ENCODE results near the gene CANT1. TPM values are rescaled to one million over a fixed set of nuclear protein-coding genes. Genes with fewer than 3 reads are reported as not detected.
A peak's percentile ranks its signal among the peaks of the same experiment; 100 is the strongest.

Gene CANT1
- total RNA-seq, 1 experiment from 2014 or later, result 33.0 TPM

- WGBS (ENCODE audit: extremely low coverage, insufficient read length, low lambda C conversion rate), result no CpG with 5 or more reads among the region's 33 CpGs
- Histone ChIP-seq H3K9me3 (ENCODE audit: control insufficient read depth, low read depth, low read length) (no peaks in the 10 kb centered on the region), H3K27ac (ENCODE audit: insufficient read length, low read depth, low read length) (no peak overlapping the region), H4K5ac (ENCODE audit: insufficient read length, low read depth, low read length) (no peak overlapping the region), H3K79me2 (ENCODE audit: insufficient read depth, low read length) (no peaks in the 10 kb centered on the region), H4K8ac (replicated peaks; ENCODE audit: insufficient read length, low read depth, low read length) (no peak overlapping the region), H2BK5ac (ENCODE audit: insufficient read length, low read length) (no peak overlapping the region), H2BK15ac (ENCODE audit: low read depth, low read length) (no peak overlapping the region), H3K56ac (ENCODE audit: insufficient read length, low read depth, low read length) (no peak overlapping the region), H2BK120ac (ENCODE audit: low read depth, low read length, poor library complexity, severe bottlenecking) (no peak overlapping the region), H3K18ac (ENCODE audit: insufficient read length, low read depth, low read length) (no peak overlapping the region), H3K23me2 (ENCODE audit: insufficient read length, low read depth, low read length, poor library complexity, severe bottlenecking) (no peaks in the 10 kb centered on the region), H3K14ac (ENCODE audit: insufficient read depth, low read length) (no peak overlapping the region), H3K4me1 (ENCODE audit: insufficient read depth, low read length) (no peaks in the 10 kb centered on the region), H3K79me1 (ENCODE audit: insufficient read depth, low read depth, low read length, poor library complexity, severe bottlenecking) (no peaks in the 10 kb centered on the region), H4K20me1 (ENCODE audit: control insufficient read depth, insufficient read depth, insufficient read length) (no peaks in the 10 kb centered on the region), H3K27me3 (ENCODE audit: insufficient read depth, low read length) (no peaks in the 10 kb centered on the region), H3K4me2 (ENCODE audit: insufficient read depth, insufficient read length, low read length) (no peak overlapping the region), H3K23ac (ENCODE audit: insufficient read length, low read depth, low read length) (no peak overlapping the region), H3K9ac (ENCODE audit: extremely low read depth, insufficient read length, low read length) (no peak overlapping the region), H2BK12ac (ENCODE audit: insufficient read length, low read depth, low read length) (no peak overlapping the region), H3T11ph (ENCODE audit: low read length) (no peak overlapping the region), H2AK5ac (ENCODE audit: insufficient read length, low read length) (no peak overlapping the region), H3K4ac (ENCODE audit: low read depth, low read length) (no peak overlapping the region), H4K91ac (ENCODE audit: insufficient read length, low read depth, low read length) (no peak overlapping the region), H2BK20ac (ENCODE audit: low read depth, low read length, poor library complexity, severe bottlenecking) (no peak overlapping the region), H2AFZ (ENCODE audit: low read length) (no peak overlapping the region)
- H3K4me1 Mint-ChIP-seq, result peaks cover 13 to 28% of the 10 kb centered on the region in 2 experiments
- peak overlapping the region in 1 of 2 experiments; percentile 50; a peak in 1 of 5 replicates for H3K4me3 Mint-ChIP-seq
- H3K9me3 Mint-ChIP-seq, result no peaks in the 10 kb centered on the region; a peak in 1 of 5 replicates
- peaks cover 0 to 30% (median 13%) of the 10 kb centered on the region in 3 experiments; a peak in 6 of 7 replicates for H3K36me3 Mint-ChIP-seq (ENCODE audit: insufficient read depth in 1 of 3, low read depth in 3 of 3)
- H3K27ac Mint-ChIP-seq, result peak overlapping the region; percentile 81 to 96 (median 93); a peak in 6 of 7 replicates
- peak; percentile 85 for DNase-seq
- H3K27me3 Mint-ChIP-seq (ENCODE audit: low read depth), result peaks cover 2% of the 10 kb centered on the region
- peak; percentile 93 for TF ChIP-seq CTCF (conservative IDR thresholded peaks at IDR 0.05)
These were observed 38.5 kb downstream of the CANT1 start for GRCh38 chr17:78970834-78971755.
